UCSD-AML1 (cell line): ENCODE data around the gene CAPZB.
A peak's percentile ranks its signal among the peaks of the same experiment; 100 is the strongest.

Source experiments
- DNase-seq: peaks from one replicate; lab custom pipeline; 2025; ENCODE audit not compliant: unreplicated experiment; lab: John Stamatoyannopoulos, UW

Gene CAPZB

DNA sequence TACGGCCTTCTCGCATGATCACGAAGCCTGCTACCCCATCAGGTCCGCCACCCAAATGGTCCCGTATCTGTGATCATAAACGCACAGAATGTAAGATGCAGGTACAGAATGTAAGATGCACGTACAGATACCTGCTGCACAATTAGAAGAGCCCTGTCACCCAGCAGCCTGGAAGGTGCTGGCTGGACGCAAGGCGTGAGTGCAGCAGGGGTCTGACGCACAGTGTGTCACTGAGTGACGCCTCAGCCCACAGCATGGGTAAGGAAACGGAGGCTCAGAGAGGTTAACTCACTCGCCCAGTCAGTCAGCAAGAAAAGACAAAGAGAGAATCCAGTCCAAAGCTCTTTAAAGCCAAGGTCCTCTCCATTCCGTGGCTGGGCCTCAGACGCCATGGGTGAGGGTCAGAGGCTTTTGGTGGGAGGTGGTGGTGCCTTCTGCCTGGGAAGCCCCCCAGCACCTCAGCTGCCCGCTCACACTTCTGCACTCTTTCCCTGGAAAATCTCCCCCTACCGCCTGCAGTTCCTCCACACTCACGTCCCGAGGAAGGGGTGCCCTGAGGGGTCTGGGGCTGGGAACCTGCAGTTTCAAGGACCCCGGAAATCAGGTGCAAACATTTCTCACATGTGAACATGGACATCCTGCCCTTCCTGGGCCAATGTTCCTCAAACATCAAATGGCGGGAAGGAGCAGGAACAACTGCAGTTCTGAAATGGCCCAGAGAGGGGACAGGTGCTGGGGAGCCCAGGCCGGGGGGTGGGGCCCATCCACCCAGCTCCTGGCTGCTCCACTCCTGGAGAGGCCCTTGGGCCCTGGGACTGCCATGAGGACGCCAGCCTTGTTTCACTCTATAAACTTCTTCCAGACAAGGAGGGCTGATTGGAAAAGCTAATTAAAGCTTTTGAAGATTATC, 113.9 kb downstream of the CAPZB start:
- DNase-seq = no peak

DNA sequence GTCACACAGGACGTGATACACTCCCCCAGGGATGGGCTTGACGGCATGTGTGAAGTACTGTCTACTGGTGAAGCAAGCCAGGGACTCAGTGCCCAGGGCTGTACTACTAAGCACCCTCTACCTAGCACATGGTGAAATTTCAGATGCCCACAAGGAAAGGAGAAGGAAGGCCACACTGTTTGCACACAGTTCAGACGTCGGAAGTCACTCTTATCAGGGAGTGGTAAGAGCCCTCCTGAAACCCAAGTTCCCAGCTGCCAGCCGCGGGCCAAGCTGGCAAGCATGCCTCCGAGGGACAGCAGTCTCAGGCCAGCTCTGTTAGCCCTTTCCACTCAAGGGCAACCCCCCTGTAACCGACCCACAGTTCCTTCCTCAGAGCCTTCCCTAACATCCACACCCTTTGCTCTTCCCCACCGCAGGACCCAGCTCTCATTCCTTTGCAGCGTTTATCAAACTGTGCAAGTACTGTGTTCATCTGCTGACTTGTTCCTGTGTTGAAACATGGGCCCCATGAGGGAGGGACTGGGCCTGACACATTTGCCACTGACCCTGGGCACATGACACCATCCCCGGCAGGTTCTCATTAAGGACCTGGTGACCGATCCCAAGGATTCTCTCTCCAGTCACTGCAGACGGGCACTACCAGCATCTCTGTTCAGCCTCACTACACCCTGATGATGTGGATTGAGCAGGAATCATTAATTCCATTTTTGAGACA, 114.7 kb downstream of the CAPZB start:
- DNase-seq = peak; percentile 64

GRCh38 chr1:19369396-19370090, 115.8 kb downstream of the CAPZB start:
- DNase-seq = no peak

- DNase-seq = no peak
These were observed 116.4 kb downstream of the CAPZB start for GRCh38 chr1:19368964-19369363.

- DNase-seq = no peak
These were observed 117.3 kb downstream of the CAPZB start for GRCh38 chr1:19368050-19368449.

- DNase-seq = no peak
These were observed 117.7 kb downstream of the CAPZB start for GRCh38 chr1:19367584-19368041.

- DNase-seq = no peak
These were observed 118.5 kb downstream of the CAPZB start for GRCh38 chr1:19366599-19367536.

GRCh38 chr1:19365721-19366120, 119.6 kb downstream of the CAPZB start:
- no peak for DNase-seq

GRCh38 chr1:19363536-19364152, 121.7 kb downstream of the CAPZB start:
- DNase-seq = no peak

DNA sequence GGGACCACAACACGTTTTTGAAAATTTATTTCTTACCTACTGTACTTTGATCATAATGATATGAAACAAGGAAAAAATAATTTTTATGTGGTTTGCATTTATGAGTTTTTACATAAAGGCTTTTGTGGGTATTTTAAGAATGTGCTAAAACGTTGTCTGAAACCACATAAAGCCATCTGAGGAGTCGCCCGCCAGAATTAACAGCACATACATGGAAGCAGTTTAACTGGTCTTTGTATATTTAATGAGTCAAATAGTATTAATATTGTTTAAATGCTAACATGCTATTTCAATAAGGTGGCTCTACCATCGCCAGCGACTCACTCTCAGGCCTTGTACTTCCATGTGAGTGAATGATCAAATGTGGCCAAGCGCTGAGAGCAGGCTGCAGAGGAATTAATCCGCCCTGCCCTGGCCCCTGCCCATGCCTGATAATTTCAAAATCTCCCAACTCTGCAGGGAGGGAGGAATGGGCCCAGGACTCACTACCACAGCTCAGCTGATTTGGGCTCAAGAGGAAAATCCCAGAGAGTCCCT, 123.7 kb downstream of the CAPZB start:
- no peak for DNase-seq

GRCh38 chr1:19360843-19361610, 124.3 kb downstream of the CAPZB start:
- no peak for DNase-seq

DNA sequence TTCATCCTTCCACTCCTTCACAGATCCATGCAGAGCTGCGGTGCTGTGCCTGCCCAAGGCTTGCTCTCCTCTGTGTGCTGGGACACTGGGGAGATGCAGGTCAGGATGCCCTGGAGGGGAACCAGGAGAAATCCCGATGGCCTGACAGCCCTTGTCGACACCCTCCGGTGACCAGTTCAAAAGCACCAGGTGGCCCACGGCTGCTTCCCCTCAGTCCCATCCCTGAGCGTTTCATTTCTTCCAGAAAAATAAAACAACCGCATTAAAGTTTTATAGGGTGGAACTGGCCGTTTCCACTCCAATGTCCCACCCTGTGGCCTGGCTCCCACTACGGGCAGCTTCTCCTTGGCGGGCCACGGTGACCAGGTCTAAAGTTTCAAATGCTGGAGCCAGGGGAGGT, 124.9 kb downstream of the CAPZB start:
- DNase-seq = no peak

DNA sequence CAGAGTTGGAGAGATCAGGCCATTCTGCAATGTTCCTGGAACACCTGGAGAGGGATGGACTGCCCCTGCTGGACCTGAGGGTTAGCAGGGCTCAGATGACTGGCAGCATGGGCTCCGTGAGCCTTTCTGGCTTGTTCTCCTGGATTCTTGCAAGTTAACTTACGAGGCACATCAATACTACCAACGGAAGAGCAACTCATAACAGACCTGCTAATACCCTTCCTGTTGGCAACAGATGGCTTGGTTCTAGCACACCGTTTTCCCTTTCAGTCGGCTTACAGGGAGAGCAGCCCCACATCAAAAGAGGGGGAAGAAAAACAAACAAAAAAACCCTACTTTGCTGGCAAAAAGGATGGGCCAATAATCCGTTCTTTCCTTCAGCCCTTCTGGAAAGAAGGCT, 125.3 kb downstream of the CAPZB start:
- no peak for DNase-seq

DNA sequence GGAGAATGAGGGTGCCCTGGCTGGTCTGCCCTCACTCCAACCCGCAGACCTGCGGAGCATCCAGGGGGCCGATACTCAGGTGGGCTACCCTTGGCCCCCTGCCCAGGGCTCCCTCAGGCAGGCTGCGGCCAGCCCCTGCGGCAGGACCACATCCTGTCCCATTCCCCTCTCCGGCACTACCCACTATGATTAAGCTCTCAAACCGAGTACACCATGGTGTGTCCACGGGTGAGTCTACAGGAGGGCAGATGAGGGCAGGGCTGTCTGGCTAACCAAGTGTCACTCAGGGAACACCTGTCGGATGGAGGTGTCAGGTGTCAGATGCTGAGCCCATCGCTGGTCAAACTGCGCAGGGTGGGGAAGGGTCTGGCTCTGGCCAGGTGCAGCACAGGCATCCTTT, 126.0 kb downstream of the CAPZB start:
- DNase-seq = no peak

GRCh38 chr1:19358710-19359109, 126.6 kb downstream of the CAPZB start:
- no peak for DNase-seq

- no peak for DNase-seq
These were observed 127.9 kb downstream of the CAPZB start for GRCh38 chr1:19357299-19357986.

DNA sequence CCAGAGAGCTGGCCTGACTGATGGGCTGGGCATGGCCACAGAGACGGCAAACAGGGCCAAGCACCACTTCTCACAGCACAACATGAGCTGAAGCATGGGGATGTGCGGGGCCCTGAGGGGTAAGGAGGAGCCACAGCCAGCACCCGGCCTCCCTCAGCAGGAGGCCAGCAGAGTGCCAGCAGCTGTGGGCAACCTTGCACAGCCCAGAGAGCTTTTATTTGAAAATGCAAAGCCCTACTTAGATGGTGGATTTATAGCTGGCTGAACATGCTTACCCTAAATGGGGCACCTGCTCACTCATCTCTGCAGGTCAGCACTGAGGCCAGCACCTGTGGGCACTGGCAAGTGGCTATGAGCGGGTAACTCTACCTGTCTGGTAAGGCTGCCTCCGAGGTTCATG, 129.1 kb downstream of the CAPZB start:
- no peak for DNase-seq

- no peak for DNase-seq
These were observed 130.8 kb downstream of the CAPZB start for GRCh38 chr1:19354531-19354981.
